Measurements from ENCODE around the gene IFNA14. TPM values are rescaled to one million over a fixed set of nuclear protein-coding genes. Genes with fewer than 3 reads are reported as not detected.

The IFNA14 gene
- total RNA-seq, 1 donor from 2014 or later: not detected

- Histone ChIP-seq H3K36me3 (no peaks in the 10 kb centered on the region), H3K4me3 (no peak overlapping the region), H3K27ac (no peak overlapping the region), H3K9me3 (no peaks in the 10 kb centered on the region), H3K4me1 (no peaks in the 10 kb centered on the region), H3K27me3 (ENCODE audit: low read depth) (peaks cover 7% of the 10 kb centered on the region)
- intact Hi-C loops (cut with DNase I): no loop called here
- no peak for TF ChIP-seq CTCF (IDR thresholded peaks at IDR 0.05)
- ATAC-seq: no peak
- no peak for DNase-seq
Measured at GRCh38 chr9:21267485-21268346, 27.9 kb upstream of the IFNA14 start.

- Histone ChIP-seq H3K4me3 (no peak overlapping the region), H3K27me3 (ENCODE audit: low read depth) (peaks cover 7% of the 10 kb centered on the region), H3K4me1 (no peaks in the 10 kb centered on the region), H3K36me3 (no peaks in the 10 kb centered on the region), H3K9me3 (no peaks in the 10 kb centered on the region), H3K27ac (no peak overlapping the region)
- TF ChIP-seq CTCF (IDR thresholded peaks at IDR 0.05): no peak
- ATAC-seq (no peak), DNase-seq (no peak)
- intact Hi-C loops (cut with DNase I): no loop called here
Measured at GRCh38 chr9:21266733-21267484, 27.1 kb upstream of the IFNA14 start.

GRCh38 chr9:21265421-21266189 is 25.8 kb upstream of the IFNA14 start:
- Histone ChIP-seq H3K27ac (no peak overlapping the region), H3K9me3 (no peaks in the 10 kb centered on the region), H3K4me1 (no peaks in the 10 kb centered on the region), H3K36me3 (no peaks in the 10 kb centered on the region), H3K4me3 (no peak overlapping the region), H3K27me3 (ENCODE audit: low read depth) (peaks cover 7% of the 10 kb centered on the region)
- intact Hi-C loops (cut with DNase I): no loop called here
- no peak for DNase-seq
- ATAC-seq: no peak
- no peak for TF ChIP-seq CTCF (IDR thresholded peaks at IDR 0.05)

GRCh38 chr9:21255538-21256212 is 15.9 kb upstream of the IFNA14 start:
- intact Hi-C loops (cut with DNase I): no loop called here
- Histone ChIP-seq H3K9me3 (no peaks in the 10 kb centered on the region), H3K27me3 (ENCODE audit: low read depth) (no peaks in the 10 kb centered on the region), H3K27ac (no peak overlapping the region), H3K36me3 (no peaks in the 10 kb centered on the region), H3K4me1 (no peaks in the 10 kb centered on the region), H3K4me3 (no peak overlapping the region)
- DNase-seq (no peak), ATAC-seq (no peak)
- no peak for TF ChIP-seq CTCF (IDR thresholded peaks at IDR 0.05)

Data from lower lobe of right lung (tissue), 2 donors.